Measurements from ENCODE around the gene CX3CL1. TPM values are rescaled to one million over a fixed set of nuclear protein-coding genes. Genes with fewer than 3 reads are reported as not detected.

Gene CX3CL1
- total and polyA plus RNA-seq, 10 of the 15 experiments (the other 5 are each of a cell fraction or from before 2014, with no cell fraction given): 0.03 to 1.2 (median 0.46) TPM

DNA sequence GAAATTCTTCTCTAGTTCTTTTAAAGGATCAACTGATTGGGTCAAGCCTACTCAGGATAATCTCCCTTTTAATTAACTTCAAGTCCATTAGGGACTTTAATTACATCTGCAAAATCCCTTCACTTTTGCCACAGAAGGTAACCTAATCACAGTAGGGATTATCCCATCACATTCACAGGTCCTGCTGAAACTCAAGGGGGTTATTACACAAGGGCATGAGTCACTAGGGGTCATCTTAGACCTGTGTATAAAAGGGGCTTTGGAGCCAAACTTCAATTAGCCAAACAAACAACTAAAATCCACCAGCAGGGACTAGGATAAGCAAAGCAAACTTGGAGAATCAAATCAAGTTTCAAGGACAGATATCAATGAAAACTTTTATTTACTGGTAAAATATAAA is 55.5 kb downstream of the CX3CL1 start (continued):
- TF ChIP-seq YY1 (IDR thresholded peaks at IDR 0.05; ENCODE audit: low read depth, low read length) (no peak), CHD1 (IDR thresholded peaks at IDR 0.05; ENCODE audit: low read depth, low read length) (no peak), NFXL1 (IDR thresholded peaks at IDR 0.05; ENCODE audit: borderline replicate concordance) (no peak), ZNF217 (IDR thresholded peaks at IDR 0.05) (no peak), BACH1 (IDR thresholded peaks at IDR 0.05; ENCODE audit: borderline replicate concordance) (no peak)

DNA sequence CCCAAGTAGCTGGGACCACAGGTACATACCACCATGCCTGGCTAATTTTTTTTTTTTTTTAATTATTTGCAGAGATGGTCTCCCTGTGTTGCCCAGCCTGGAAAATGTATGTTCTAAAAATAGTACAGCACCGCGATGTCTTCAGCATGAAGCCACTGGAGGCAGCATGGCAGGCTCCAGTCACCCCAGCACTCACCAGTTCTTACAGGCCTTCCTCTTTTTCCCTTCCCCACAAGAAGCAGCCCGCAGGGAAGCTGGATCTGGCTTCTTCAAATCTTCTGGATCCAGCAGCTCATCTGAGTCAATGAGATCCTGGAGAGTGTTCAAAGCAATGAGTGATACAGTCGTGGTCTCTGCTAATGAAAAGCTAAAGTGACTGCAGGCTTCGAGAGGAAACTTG is 58.7 kb downstream of the CX3CL1 start:
- ChIA-PET CTCF (interaction anchor here (1.4 to 2.7 kb wide), 3 partner anchors 12 to 89 kb away, joined by 3 to 10 read pairs (median 7); no protein-coding TSS in a partner anchor), SMC1A (ENCODE audit: uncharacterized antibody, unreplicated experiment) (interaction anchor here (0.7 to 1.1 kb wide), 2 partner anchors 12 to 130 kb away, joined by 4 read pairs; no protein-coding TSS in a partner anchor), POLR2A (no interaction called here), RAD21 (ENCODE audit: unreplicated experiment) (no interaction called here)
- H3K9ac ChIP-seq (ENCODE audit: control insufficient read depth, insufficient read depth, low read length): no peak overlapping the region
- H3K4me2 ChIP-seq (ENCODE audit: control insufficient read depth, insufficient read depth): no peak overlapping the region
- H3K36me3 ChIP-seq (ENCODE audit: control insufficient read depth in 2 of 2, insufficient read depth in 2 of 2, low read length in 1 of 2): peaks cover 17 to 31% of the 10 kb centered on the region in 2 experiments
- ATAC-seq (no peak), DNase-seq (ENCODE audit: low read depth, low spot score) (no peak), FAIRE-seq (no peak)
- in situ Hi-C loops (cut with MboI): no loop called here
- 90% methylated on average over 5 of the region's 5 CpGs for WGBS (ENCODE audit: insufficient coverage, insufficient replicate concordance, low lambda C conversion rate, missing lambda C conversion rate)
- H3K79me2 ChIP-seq (ENCODE audit: control insufficient read depth, insufficient read depth, low read length): no peaks in the 10 kb centered on the region
- no peak overlapping the region for H2AFZ ChIP-seq (ENCODE audit: control insufficient read depth, low read depth, low read length)
- no peak overlapping the region for H3K27ac ChIP-seq (ENCODE audit: control insufficient read depth, insufficient read depth)
- H3K4me3 ChIP-seq: no peak overlapping the region
- H3K9me3 ChIP-seq (replicated peaks; ENCODE audit: control insufficient read depth, insufficient read depth, low read length): no peaks in the 10 kb centered on the region
- no TSS peak for BruUV-seq (replicated peaks)
- TF ChIP-seq IKZF2 (IDR thresholded peaks at IDR 0.05) (no peak), RELA (IDR thresholded peaks at IDR 0.05; ENCODE audit: borderline replicate concordance, partially characterized antibody) (no peak)
- H4K20me1 ChIP-seq (ENCODE audit: control insufficient read depth, insufficient read depth): no peaks in the 10 kb centered on the region
- intact Hi-C loops (cut with micrococcal nuclease; ENCODE audit: unreplicated experiment): no loop called here
- H3K4me1 ChIP-seq (ENCODE audit: control insufficient read depth, insufficient read depth, low read length): no peaks in the 10 kb centered on the region
- H3K27me3 ChIP-seq (replicated peaks in 1 of 2; ENCODE audit: control insufficient read depth in 2 of 2, insufficient read depth in 2 of 2, low read length in 1 of 2): no peaks in the 10 kb centered on the region

DNA sequence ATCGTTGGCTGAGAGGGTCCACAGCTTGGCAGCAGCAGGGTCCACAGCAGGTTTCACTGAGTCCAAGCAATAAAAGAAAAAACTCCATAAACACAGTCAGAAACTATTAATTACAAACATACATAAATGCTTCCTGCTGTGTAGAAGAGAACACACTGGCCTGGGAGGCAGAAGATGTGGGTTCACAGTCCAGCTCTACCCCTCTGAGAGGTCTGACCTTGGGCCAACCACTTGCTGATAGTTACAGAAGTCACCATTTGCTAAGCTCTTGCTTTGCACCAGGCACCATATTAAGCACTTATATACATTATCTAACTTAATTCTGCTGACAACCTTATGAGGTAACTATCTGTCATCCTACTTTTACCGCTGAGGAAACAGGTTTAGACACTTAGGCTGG is 60.2 kb downstream of the CX3CL1 start:
- BruUV-seq (replicated peaks): no TSS peak
- no peak for TF ChIP-seq ZNF207 (IDR thresholded peaks at IDR 0.05; ENCODE audit: borderline replicate concordance)
- no peak for TF ChIP-seq HDAC6 (IDR thresholded peaks at IDR 0.05; ENCODE audit: unreplicated experiment)
- TF ChIP-seq, protein P1, sequence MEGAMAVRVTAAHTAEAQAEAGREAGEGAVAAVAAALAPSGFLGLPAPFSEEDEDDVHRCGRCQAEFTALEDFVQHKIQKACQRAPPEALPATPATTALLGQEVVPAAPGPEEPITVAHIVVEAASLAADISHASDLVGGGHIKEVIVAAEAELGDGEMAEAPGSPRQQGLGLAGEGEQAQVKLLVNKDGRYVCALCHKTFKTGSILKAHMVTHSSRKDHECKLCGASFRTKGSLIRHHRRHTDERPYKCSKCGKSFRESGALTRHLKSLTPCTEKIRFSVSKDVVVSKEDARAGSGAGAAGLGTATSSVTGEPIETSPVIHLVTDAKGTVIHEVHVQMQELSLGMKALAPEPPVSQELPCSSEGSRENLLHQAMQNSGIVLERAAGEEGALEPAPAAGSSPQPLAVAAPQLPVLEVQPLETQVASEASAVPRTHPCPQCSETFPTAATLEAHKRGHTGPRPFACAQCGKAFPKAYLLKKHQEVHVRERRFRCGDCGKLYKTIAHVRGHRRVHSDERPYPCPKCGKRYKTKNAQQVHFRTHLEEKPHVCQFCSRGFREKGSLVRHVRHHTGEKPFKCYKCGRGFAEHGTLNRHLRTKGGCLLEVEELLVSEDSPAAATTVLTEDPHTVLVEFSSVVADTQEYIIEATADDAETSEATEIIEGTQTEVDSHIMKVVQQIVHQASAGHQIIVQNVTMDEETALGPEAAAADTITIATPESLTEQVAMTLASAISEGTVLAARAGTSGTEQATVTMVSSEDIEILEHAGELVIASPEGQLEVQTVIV (IDR thresholded peaks at IDR 0.05; ENCODE audit: borderline replicate concordance, partially characterized antibody): no peak
- TF ChIP-seq TCF3 (IDR thresholded peaks at IDR 0.05; ENCODE audit: borderline replicate concordance, insufficient read depth, low read depth, low read length): no peak
- TF ChIP-seq TCF7 (IDR thresholded peaks at IDR 0.05; ENCODE audit: borderline replicate concordance): no peak

More for the DNA sequence above, 60.2 kb downstream of the CX3CL1 start:
- no peaks in the 10 kb centered on the region for H3K27me3 ChIP-seq (replicated peaks in 1 of 2; ENCODE audit: control insufficient read depth in 2 of 2, insufficient read depth in 2 of 2, low read length in 1 of 2)
- intact Hi-C loops (cut with micrococcal nuclease; ENCODE audit: unreplicated experiment) (no loop called here), in situ Hi-C loops (cut with MboI) (no loop called here)
- ChIA-PET CTCF (interaction anchor here (0.6 to 2.7 kb wide), 6 partner anchors 12 to 88 kb away, joined by 3 to 11 read pairs (median 4); partner anchors contain the start of genes CIAPIN1 and COQ9), RAD21 (ENCODE audit: unreplicated experiment) (no interaction called here), SMC1A (ENCODE audit: uncharacterized antibody, unreplicated experiment) (interaction anchor here (1.4 kb wide), 1 partner anchor 9 kb away, joined by 4 read pairs; no protein-coding TSS in a partner anchor), POLR2A (no interaction called here)
- H4K20me1 ChIP-seq (ENCODE audit: control insufficient read depth, insufficient read depth): no peaks in the 10 kb centered on the region
- H3K4me1 ChIP-seq (ENCODE audit: control insufficient read depth, insufficient read depth, low read length): no peaks in the 10 kb centered on the region
- H3K36me3 ChIP-seq (ENCODE audit: control insufficient read depth in 2 of 2, insufficient read depth in 2 of 2, low read length in 1 of 2): peaks cover 17 to 32% of the 10 kb centered on the region in 2 experiments
- 97% methylated on average over 2 of the region's 2 CpGs for WGBS (ENCODE audit: insufficient coverage, insufficient replicate concordance, low lambda C conversion rate, missing lambda C conversion rate)
- no peak for DNase-seq (ENCODE audit: low read depth, low spot score)
- H3K9me3 ChIP-seq (replicated peaks; ENCODE audit: control insufficient read depth, insufficient read depth, low read length): no peaks in the 10 kb centered on the region
- no peak for ATAC-seq
- no peak overlapping the region for H3K27ac ChIP-seq (ENCODE audit: control insufficient read depth, insufficient read depth)
- H2AFZ ChIP-seq (ENCODE audit: control insufficient read depth, low read depth, low read length): no peak overlapping the region
- no peak for FAIRE-seq
- H3K4me3 ChIP-seq: no peak overlapping the region
- H3K79me2 ChIP-seq (ENCODE audit: control insufficient read depth, insufficient read depth, low read length): no peaks in the 10 kb centered on the region
- H3K4me2 ChIP-seq (ENCODE audit: control insufficient read depth, insufficient read depth): no peak overlapping the region
- no peak overlapping the region for H3K9ac ChIP-seq (ENCODE audit: control insufficient read depth, insufficient read depth, low read length)
